Fibroblast of skin of right quadriceps (primary cell): ENCODE results near the gene ZNF846.
"Not testable (repeated sequence)": the region's sequence is repeated elsewhere in the genome, so short reads cannot be mapped to it uniquely, and the experiment has no call there.

Experiments used
- DNase-seq: peaks from one replicate; pipeline ENCODE4 v3.0.0-alpha.2; 2013

Gene ZNF846

DNA sequence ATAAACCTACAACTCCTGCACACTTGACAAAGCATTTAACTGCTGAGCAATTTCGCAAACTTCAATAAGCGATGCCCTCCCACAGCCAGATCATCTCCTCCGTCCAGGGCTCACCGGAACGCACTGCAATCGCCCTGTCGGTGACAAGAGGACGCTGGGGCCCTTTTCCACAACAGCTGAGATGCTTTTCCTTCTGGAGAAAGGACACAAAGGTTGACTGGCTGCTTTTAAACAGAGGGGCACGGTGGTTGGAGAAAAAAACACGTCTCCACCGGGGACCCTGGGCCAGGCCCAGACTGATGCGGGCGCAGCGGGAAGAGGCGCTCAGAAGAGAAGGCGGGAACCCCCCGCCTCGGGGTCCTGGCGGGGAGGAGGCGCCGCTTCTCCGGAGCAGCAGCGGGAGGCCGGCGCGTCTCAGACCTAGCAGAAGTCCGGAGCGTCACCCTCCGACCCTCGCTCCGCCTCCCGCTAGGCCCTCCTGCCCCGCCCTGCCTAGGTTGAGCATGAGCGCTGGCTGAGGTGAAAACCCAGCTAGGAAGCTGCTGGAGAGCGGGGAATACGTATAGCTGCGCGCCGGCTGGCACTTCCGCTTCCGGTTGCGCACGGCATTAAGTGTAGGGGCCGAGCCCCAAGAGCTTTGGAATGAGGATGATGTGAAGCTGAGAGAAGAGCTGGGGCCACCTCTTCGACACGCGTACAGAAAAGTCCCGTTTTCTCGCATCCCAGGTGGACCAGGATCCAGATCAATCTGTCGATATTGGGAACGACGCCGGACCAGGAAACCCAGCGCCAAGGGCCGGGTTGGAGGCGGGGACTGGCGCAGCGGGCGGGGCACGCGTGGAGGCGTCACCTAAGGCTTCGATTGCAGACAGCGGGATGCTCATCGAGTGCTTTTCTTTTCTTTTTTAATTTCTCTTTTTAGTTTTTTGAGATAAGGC lies at the start of gene ZNF846:
Gene ZNF846, minus strand, starts transcription at position 564 of the 938 bp plus-strand sequence. CDS start 3,788 bp downstream, outside the sequence.
- DNase-seq, result peak; percentile 95

DNA sequence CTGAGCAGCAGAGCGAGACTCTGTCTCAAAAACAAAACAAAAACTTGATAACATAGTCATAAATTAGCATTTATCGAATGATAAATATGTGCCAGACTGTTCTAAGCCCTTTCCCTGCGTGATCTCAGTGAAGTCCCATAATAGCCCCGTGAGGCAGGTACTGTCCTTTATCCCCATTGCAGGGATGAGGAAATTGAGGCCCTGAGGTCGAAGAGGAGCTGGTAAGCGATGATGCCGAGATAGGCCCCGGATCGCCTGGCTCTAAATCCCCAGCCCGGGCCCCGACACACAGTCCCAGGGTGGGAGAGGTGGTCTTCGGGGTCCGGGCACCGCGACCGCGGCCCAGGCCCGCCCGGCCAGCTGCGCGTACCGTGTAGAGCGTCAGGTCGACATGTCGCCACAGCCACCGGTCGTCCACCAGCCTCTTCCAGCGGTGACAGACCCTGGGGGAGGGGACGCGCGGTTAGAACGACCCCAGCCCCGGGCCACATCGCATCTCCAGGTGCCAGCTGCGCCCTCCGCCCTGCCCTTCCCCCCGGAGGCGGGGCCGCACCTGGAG lies 49.7 kb upstream of the ZNF846 start:
- no peak for DNase-seq

DNA sequence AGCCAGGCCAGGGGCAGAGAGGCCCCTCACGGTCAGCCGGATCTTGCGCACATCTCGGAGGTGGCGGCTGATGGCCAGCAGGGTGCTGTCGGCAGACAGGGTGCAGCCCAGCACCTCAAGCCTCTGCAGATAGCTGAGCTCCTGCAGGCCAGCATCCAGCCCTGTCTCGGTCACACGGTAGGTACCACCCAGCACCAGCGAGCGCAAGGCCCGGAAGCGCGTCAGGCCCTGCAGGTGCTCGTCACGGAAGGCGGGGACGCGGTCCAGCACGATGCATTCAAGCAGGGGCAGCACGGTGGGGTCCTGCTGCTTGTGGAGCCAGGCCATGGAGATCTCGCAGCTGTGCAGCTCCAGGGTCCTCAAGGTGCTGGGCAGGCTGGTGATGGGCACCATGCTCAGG lies 42.6 kb upstream of the ZNF846 start:
- DNase-seq, result no peak

DNA sequence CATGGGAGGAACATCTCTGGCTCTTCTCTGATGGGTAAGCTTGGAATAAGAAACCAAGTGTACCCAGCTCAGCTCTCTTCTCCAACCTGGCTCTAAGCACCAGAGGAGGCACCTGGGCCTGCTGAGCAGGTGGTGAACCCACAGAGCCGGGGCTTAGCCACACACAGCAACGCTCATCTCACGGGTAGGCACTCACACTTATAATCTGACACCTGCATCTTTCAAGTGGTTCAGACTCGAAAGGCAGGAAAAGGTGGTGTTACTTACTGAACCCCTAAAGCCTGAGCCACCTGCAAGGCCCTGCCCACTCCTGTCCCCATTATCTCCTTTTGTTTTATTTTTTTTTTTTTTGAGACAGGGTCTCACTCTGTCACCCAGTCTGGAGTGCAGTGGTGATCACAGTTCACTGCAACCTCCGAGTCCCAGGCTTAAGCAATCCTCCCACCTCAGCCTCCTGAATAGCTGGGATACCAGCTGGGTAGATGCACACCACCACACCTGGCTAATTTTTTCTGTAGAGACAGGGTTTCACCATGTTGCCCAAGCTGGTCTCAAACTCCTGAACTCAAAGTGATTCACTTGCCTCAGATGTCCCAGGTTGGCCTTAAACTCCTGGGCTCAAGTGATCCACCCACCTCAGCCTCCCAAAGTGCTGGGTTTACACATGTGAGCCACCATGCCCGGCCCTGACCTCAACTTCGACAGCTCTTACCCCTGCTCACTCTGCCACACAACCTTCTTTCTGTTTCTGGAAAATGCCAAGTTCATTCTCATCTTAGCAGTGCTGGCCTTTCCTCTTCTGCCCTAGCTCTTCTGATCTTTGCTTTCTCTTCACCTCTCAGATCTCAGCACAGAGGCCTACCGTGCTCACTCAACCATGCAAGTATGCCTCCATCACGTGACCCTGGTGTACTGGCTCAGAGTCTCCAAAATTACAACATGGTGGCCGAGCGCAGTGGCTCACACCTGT lies 40.6 kb upstream of the ZNF846 start:
- no peak for DNase-seq

DNA sequence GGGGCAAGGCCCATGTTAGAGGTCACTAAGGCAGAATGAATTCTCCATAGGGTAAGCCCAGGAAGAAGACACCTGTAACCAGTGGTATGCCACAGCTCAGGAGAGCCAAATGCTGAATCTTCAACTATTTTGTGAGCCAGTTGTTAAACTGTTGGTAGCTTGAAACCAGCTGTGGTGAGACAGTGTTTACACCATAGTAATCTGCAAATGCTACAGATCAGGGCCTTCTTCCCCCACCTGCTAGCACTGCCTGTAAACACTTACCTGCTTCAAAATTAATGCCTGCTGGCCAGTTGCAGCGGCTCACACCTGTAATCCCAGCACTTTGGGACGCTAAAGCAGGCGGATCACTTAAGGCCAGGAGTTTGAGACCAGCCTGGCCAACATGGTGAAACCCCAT lies 38.3 kb upstream of the ZNF846 start:
- DNase-seq, result no peak

DNA sequence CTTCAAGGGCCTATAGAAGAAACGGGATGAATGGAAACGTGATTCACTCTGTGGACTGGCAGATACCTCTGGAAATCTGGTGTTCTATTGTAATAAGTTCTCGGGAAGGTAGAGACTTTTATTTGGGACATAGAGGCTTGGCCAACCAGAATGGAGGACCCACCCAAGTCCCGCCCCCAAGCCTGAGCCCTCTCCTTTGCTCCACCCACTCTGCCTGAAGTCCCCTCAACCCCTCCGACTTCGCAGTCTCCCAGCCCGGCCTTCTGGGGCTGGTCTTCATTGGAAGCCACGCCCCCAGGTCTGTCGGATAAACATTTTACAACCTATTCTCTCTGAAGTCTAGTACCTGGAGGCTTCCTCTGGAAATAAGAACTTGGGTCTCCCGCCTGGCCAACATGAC lies 33.4 kb upstream of the ZNF846 start:
- DNase-seq, result no peak

DNA sequence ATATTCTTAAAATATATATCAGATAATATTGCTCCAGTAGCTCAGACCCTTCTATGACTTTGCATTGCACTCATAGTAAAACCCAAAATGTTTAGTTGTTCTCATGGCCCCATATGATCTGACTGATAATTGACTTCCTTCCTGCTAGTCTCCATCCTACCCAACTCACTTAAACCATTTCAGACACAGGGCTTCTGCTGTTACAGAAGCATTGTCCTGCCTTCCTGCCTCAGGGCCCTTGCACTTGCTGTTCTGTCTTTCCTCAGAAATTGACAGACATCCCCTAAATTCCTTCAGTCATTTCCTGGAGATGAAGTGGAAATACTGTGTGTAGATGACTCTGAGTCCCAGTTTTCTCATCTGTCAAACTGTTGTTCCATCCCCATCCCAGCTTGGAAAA lies 30.6 kb upstream of the ZNF846 start:
- DNase-seq, result no peak

DNA sequence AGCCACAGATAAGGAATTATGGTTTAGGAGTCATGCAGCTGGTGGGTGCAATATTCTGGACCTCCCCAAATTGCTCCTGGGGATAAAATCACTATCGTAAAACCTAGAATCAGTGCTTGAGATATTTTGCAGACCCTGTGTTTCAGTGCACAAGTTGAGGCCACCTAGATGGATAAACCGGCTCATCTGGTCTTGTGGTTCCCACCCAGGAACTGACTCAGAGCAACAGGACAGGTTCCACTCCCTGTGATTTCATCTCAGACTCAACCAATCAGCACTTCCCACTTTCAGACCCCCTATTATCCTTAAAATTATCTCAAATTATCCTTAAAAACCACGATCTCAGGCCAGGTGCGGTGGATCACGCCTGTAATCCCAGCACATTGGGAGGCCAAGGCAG lies 29.3 kb upstream of the ZNF846 start:
- DNase-seq, result no peak

DNA sequence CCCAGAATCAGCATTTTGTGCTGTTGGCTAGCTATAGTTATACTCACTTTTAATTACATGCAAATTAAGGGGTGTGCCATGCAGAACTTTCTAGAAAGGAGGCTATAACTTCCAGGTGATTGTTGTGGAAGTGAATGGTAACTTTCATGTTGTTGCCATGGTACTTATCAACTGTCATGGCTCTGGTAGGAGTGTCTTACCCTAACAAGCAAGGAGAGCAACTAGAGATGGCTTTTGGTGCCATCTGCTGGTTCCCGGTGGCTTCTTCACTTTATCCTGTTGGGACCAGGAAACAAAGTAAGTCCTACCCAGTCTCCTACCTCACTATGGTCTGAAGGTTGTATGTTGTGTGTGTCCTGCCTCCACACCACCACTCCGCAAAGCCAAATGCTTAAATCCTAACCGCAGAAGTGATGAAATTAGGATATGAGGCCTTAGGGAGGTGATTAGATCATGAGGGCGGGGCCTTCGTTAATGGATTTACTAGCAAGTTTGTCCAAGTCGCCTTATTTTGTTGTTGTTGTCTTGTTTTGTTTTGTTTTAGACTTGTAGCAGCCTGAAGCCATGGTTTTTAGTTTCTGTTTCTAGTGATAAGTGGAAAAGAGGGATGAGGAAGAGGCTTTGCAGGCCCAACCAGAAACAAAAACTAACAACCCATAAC lies 27.7 kb upstream of the ZNF846 start:
- DNase-seq, result peak; percentile 84

DNA sequence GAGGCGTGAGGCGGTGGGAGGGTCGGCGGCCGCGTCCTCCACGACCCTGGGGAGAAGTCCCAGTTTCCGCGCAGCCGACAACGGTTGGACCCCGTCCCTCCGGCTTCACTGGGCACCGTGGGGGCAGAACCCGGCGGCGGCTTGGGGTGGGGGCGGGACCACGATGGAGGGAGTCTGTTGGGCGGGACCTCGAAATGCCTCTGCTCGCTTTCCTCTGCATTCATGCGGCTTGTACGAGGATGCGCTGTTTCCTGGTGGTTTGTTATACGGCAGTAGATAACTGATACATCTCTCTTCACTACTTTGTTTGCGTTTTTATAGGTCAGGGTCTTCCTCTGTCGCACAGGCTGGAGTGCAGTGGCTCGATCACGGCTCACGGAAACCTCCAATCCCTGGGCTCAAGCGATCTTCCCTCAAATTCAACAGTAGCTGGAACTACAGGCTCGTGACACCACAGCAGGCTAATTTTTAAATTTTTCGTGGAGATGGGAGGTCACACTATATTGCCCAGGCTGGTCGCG lies 24.6 kb upstream of the ZNF846 start:
- peak; percentile 43 for DNase-seq

DNA sequence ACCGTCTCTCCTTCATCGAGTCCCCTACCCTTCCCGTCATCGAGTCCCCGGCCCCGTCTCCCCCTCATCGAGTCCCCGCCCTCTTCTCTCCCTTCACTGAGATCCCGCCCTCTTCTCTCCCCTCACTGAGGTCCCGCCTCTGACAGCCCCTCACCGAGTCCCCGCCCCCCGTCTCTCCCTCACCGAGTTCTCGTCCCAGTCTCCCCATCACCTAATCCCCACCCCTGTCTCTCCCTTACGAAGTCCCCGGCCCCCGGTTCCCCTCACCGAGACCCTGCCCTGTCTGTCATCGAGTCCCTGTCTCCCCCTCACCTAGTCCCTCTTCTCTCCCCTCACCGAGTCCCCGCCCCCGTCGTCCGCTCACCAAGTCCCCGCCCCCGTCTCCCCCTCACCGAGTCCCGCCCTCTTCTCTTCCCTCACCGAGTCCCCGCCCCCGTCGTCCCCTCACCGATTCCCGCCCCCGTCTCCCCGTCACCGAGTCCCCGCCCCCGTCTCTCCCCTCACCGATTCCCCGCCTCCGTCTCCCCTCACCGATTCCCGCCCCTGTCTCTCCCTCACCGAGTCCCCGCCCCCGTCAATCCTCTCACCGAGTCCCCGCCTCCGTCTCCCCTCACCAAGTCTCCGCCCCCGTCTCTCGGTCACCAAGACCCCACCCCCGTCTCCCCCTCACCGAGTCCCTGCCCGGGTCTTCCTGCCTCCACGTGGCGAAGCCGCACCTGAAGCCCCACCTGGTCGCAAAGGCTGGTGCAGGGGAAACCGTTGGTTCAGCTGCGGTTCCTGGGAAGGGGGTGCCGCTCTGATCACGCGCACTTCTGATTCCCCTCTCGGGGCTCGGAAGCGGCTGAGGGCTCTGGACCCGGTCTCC lies 23.9 kb upstream of the ZNF846 start:
- peak; percentile 93 for DNase-seq

DNA sequence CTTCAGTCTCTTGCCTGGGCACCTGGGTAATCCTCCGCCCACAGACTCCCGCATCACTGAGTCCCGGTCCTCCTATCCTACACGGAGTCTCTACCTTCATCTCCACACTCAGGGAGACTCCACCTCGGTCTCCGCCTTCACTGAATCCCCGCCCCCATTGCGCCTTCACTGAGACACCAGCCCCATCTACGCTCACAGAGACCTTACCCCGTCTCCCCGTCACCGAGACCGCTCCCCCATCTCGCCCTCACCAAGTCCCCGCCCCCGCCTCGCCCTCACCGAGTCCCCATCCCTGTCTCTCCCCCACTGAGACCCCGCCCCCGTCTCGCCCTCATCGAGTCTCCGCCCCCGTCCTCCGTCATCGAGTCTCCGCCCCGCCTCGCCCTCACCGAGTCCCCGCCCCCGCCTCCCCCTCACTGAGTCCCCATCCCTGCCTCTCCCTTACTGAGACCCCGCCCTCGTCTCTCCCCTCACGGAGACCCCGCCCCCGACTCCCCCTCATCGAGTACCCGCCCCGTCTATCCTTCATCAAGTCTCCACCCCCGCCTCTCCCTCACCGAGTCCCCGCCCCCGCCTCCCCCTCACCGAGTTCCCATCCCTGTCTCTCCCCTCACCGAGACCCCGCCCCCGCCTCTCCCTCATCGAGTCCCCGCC lies 23.1 kb upstream of the ZNF846 start:
- peak; percentile 96 for DNase-seq

DNA sequence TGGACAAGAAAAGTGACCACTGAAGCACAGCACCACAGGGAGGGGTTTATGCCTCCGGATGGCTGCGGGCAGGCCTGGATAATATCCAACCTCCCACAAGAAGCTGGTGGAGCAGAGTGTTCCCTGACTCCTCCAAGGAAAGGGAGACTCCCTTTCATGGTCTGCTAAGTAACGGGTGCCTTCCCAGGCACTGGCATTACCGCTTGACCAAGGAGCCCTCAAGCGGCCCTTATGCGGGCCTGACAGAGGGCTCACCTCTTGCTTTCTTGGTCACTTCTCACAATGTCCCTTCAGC lies 22.5 kb upstream of the ZNF846 start:
- DNase-seq, result not testable (repeated sequence)

DNA sequence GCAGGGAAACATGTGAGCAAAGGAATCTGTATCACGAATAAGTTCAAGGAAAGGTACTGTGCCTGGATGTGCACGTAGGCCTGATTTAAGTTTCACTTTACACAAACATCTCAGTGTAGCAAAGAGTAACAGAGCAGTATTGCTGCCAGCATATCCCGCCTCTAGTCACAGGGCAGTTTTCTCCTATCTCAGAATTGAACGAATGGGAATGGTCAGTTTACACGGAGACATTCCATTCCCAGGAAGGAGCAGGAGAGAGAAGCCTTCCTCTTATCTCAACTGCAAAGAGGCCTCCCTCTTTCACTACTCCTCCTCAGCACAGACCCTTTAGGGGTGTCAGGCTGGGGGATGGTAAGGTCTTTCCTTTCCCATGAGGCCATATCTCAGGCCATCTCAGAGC lies 21.0 kb upstream of the ZNF846 start:
- not testable (repeated sequence) for DNase-seq

DNA sequence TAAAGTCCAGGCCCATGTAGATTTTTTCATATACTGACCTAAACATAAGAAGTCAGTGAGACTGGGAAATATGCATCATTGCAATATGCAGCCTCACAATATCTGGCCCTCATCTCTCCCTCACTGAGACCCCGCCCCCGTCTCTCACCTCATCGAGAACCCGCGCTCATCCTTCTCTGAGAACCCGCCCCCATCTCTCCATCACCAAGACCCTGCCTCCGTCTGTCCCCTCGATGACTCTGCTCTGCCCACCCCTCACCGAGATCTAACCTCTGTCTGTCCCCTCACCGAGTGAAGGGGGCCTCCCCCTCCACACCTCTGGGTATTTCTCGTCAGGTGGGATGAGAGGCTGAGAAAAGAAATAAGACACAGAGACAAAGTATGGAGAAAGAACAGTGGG lies 20.5 kb upstream of the ZNF846 start:
- DNase-seq, result no peak

DNA sequence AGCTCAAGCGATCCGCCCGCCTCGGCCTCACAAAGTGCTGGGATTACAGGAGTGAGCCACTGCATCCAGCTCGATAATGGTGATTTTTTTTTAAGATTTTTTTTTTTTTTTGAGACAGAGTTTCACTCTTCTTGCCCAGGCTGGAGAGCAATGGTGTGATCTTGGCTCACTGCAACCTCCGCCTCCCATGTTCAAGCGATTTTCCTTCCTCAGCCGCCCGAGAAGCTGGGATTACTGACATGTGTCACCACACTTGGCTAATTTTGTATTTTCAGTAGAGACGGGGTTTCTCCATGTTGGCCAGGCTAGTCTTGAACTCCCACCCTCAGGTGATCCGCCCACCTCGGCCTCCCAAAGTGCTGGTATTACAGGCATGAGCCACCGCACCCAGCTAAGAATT lies 20.1 kb upstream of the ZNF846 start:
- not testable (repeated sequence) for DNase-seq

DNA sequence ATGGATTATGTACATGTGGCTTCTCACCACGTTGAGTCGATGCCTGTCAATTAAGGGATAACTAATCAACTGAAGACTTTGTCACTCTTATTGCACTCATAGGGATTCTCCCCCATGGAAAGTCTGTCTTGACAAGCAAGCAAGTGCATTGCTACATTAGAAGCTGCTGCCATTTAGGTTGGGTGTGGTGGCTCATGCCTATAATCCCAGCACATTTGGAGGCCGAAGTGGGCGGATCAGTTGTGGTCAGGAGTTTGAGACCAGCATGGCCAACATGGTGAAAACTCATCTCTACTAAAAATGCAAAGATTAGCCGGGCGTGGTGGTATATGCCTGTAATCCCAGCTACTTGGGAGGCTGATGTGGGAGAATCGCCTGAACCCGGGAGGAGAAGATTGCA lies 18.3 kb upstream of the ZNF846 start:
- no peak for DNase-seq

DNA sequence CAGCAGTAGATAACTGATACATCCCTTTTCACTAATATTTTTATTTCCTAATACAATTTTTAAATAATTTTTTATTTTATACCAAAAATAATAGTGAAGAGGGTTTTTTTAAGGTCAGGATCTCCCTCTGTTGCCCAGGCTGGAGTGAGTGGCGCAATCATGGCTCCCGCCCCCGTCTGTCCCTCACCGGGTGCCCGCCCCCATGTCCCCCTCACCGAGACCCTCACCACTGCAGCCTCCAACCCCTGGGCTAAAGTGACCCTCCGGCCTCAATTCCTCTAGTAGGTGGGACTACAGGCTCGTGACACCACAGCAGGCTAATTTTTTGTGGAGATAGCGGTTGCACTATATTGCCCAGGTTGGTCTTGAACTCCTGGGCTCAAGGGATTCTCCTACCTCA lies 17.8 kb upstream of the ZNF846 start:
- no peak for DNase-seq

DNA sequence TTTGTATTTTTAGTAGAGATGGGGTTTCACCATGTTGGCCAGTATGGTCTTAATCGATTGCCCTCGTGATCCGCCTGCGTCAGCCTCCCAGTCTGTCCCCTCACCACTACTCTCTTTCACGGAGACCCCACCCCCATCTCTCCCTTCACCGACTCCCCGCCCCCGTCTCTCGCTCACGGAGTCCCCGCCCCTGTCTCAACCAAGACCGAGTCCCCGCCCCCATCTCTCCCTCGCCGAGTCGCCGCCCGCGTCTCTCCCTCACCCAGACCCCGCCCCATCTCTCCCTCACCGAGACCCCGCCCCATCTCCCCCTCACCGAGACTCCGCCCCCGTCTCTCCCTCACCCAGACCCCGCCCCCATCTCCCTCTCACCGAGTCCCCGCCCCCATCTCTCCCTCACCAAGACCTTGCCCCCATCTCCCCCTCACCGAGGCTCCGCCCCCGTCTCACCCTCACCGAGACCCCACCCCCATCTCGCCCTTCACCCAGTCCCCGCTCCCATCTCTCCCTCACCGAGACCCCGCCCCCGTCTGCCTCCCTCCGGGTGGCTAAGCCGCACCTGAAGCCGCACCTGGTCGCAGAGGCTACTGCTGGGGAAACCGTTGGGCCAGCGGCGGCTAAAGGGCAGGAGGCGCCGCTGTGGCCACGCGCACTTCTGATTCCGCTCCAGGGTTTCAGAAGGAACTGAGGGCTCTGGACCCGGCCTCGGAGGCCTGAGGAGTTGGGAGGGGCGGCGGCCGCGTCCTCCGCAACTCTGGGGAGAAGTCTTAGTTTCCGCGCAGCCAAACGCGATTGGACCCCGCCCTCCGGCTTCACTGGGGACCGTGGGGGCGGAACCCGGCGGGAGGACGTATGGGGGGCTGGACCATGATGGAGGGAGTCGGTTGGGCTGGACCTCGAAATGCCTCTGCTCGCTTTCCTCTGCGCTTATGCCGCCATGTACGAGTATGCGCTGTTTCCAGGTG lies 17.1 kb upstream of the ZNF846 start:
- peak; percentile 94 for DNase-seq

DNA sequence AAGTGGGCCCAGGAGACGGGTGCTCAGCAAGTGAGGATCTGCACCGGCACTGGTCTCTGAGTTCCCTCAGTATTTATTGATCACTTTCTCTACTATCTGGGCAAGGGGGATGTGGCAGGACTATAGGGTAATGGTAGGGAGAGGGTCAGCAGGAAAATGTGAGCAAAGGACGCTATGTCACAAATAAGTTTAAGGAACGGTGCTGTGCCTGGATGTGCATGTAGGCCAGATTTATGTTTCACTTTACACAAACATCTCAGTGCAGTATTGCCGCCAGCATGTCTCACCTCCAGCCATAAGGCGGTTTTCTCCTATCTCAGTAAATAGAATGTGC lies 15.6 kb upstream of the ZNF846 start:
- not testable (repeated sequence) for DNase-seq
